ENCODE results near the gene TMBIM4.
A peak's percentile ranks its signal among the peaks of the same experiment; 100 is the strongest.

The TMBIM4 gene

DNA sequence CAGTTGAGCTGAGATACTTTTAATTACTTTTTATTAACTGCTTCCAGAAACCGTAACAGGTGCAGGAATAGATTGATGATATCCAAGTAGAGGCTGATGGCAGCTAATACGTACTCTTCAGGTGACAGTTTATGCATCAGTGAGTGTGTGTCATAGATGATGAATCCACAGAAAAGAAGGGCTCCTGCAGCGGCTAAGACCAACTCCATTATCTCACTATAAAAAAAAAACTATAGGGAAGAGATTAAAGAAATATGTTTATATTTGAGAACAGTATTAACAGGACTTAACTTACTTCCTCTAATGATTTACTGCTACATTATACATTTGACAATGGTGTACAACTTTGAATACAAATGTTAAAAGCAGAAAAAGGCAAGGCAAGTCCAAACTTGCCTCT is 31.9 kb downstream of the TMBIM4 start:
- no peak for DNase-seq

DNA sequence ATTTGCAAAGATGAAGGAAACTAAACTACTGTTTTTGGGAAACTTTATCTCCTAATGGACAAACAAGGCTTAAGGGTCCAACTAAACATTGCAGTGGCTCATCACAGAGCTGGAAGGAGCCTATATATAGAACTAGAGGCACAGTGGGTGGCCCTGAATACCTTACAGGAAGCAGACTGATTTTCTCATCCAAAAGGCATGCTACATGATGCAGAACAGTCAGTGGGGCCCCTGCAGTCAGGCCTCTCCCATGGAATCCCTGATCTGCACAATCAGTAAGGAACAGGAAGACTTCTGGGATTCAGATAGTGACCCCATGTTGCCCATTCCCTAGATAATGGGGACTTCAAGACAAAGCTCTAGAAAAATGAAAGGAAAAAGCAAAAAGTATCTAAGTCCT is 37.4 kb downstream of the TMBIM4 start:
- DNase-seq = no peak

DNA sequence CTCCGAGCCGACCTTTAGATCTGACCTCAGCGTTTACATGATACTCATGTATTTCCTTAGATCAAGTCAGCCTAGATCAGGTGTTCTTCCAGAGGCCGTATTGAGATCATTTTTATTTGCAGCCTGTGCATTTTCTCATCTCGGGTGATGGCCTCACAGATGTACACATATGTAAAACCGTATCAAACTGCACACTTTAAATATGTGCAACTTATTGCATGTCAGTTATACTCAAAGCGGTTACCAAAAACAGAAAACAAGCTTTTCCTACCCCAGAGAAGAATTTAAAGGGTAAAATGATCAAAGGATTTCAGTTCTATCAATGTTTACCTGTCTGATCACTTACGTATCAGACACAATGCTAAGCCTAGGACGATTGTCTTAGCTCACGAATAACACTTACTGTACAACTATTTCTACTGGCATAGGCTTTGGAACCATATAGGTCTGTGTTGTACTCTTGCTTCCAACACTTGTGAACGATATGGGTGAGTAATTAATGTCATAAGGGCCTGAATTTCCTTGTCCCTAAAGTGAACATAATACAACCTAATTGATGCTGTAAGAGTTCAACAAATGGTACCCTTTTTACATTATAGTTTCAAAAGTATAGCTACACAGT is 38.6 kb downstream of the TMBIM4 start:
- no peak for DNase-seq

DNA sequence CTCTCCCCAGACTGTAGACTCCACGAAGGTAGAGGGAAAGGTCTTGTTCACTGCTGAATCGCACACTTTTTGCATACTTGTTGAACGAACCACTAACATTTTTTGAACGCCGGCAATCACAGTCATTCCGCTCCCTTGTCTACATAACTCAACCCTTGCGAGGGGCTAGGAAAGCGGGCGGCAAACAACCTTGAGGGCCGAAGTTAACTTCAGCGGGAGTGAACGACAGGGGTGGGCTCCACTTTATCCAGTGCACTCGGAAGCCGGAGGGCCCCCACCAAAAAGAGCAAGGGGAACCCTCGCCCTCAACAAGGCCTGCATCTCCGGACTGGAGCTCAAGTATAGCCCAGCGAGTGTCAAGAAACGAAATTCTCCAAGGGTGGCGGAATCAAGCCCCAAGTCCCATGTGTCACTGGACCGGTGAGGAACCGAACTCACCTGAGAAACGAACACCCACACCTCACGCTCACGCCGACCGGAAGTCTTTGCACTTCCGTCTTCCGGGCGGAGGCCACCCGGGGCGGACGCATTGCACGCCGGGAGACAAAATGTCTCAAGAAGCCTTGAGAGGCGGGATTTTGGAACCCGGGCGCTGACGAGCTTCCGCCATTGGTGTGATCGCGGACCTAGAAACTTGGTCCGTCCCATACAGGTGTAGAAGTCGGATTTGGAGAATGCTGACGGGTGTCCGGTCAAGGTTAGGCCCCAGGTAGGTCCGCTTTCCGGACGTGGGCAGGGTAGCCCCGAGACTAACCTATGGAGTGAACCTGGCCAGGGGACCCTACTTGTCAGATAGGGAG is 39.3 kb downstream of the TMBIM4 start, which contains the start of gene LLPH:
TSS of gene LLPH (minus strand) at position 484 of the 800 bp plus-strand sequence. CDS start 1,644 bp downstream, outside the sequence.
- DNase-seq = peak; percentile 88

DNA sequence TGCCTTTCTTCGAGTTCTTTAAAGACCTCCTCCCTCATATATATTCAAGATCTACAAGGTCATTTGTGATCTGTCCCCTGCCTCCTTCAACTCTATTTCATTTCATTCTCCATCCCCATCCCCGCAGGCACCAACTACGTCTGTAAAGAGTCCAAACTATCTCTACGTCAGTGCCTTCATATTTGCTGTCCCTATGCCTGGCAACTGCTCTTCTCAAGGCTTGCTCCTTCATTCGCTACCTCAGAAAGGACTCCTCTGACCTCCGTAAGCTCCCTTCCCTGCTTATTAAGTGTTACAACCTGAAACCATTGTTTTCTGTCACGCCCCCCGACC is 39.9 kb downstream of the TMBIM4 start:
- no peak for DNase-seq

DNA sequence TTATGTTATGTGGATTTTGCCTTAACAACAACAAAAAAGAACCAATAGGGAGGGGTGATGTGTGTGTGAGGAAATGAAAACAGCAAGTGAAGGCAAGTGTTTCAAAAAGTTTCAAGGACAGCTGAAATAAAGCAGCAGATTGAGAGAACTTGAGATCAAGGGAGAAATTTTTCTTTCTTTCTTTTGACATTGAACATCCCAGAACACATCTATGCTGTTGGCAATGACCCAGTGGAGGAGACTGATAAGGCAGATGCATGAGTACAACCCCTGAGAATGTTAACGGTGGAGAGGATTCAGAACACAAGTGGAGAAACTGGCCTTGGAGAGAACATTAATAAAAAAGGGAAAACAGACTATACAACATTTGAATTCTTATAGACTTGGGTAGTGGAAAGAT is 42.1 kb downstream of the TMBIM4 start:
- DNase-seq = no peak

DNA sequence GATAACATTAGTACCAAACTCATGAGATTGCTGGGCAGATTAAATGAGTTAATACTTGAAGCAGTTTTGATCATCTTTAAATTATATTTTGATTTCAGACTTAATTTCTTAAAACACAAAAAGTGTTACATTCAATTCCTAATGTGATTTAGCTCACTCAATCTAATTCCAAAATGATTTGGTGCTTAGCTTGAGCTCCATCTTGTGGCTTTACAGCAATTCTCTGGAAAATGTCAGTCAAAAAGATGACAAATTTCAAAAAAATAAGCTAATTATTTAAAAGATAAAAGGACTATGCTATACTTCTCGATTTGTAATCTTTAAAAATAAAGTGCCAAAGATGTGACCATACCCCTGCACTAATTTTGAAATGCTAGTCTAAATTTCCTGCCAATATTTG is 49.3 kb downstream of the TMBIM4 start:
- no peak for DNase-seq

DNA sequence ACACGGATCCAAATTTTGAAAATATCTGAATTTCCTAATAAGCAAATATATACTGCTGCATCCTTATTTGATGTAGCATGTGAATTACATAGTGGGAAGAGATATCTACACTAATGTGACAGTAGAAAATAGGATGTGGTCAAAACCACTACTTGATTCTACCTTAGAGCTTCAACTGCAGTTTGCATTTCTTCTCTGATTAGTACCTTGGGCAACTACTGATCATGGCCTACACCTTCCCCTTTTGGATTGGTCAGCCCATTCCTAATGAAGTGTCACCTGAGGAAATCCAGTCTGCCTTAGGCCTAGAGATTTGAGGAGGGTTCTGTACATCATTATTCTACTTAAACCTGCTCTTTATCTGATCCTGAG is 49.9 kb downstream of the TMBIM4 start:
- no peak for DNase-seq

DNA sequence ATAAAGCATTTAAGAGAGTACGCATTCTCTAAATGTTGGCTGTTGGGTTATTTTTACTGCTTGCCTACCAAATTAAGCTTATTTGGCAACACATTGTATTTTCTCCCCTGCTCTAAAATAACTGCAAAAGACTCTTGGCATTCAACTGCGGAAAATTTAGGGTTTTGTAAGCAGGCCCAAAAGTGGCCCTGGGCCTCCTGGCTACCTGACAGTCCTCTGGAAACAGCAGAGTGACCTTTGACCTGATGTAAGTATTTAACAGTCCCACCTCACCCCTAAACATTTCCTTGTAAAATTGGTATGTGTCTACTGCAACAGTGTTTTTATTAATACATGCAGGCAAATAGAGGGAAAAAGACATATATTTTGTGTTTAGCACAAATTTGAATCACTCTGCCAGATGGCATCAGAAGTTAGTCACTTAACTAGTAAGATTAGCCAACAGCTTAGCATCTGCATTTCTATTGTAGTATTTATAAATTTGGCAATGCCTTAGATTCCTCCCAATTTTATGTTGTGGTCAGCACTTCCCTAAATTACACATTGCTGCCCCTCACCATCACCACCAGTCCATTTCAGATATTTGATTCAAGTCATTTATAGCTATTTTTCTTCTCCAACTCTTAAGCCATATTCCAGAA is 50.4 kb downstream of the TMBIM4 start:
- no peak for DNase-seq

DNA sequence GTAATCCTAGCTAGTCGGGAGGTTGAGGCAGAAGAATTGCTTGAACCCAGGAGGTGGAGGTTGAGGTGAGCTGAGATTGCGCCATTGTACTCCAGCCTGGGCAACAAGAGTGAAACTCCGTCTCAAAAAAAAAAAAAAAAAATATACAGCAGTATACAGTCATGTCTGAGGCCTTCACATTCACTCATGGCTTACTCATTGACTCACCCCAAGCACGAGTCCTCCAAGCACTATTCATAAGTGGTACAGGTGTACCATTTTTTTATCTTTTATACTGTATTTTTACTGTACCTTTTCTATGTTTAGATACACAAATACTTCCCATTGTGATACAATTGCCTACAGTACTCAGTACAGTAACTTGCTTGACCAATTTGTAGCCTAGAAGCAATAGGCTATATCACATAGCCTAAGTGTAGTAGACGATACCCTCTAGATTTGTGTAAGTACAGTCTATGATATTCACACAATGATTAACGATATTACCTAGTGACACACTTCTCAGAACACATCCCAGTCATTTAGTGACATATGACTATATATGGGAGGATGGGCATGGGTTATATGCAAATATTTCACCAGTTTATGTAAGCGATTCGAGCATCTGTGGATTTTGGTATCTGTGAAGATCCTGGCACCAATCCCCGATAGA is 51.4 kb downstream of the TMBIM4 start:
- DNase-seq = no peak

DNA sequence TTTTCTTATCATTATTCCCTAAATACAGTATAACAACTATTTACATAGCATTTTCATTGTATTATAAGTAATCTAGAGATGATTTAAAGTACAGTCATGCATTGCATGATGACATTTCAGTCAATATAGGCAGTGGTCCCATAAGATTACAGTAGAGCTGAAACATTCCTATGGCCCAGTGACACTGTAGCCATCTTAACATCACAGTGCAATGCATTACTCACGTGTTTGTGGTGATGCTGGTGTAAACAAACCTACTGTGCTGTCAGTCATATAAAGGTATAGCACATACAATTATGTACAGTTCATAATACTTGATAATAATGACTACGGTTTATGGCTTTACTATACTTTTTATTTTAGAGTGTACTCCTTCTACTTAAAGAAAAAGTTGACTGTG is 52.6 kb downstream of the TMBIM4 start:
- DNase-seq = no peak

DNA sequence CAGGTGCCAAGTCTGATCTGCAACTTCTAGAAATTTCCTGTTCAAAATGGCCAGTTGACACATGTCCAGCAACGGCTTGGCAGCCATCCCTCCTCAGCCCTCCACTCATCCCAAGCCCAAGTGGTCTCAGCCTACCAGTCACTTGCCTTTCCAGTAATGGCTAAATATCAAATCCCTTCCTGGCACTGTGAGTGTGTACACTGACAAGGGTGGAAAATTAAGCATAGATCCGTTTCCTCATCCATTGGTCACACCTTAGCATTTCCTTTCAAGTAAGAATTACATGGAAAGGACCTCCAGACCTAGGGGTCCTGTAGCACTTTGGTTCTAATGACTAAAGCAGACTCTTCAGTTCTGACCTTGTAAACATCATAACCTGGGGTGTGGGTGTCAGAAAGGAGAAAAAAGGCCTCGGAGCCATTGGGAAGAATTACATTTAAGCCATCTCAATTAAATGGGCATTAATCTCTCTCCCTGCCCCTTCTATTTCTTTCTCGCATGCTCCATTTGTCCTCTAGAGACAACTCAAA is 54.7 kb downstream of the TMBIM4 start:
- no peak for DNase-seq

DNA sequence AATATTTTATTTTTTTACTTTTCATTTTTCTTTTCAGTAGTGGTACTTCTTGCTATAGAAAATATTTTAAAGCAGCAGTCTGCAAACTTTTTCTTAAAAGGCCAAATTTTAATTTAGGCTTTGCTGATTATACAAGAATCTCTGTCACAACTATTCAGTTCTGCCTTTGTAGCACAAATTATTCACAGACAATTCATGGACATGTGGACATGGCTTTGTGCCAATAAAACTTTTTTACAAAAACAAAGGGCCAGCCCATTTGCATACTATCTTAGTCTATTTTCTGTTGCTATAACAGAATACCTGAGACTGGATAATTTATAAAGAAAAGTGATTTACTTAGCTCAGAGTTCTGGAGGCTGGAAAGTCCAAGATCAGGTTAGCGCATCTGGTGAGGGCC is 56.3 kb downstream of the TMBIM4 start:
- DNase-seq = no peak

DNA sequence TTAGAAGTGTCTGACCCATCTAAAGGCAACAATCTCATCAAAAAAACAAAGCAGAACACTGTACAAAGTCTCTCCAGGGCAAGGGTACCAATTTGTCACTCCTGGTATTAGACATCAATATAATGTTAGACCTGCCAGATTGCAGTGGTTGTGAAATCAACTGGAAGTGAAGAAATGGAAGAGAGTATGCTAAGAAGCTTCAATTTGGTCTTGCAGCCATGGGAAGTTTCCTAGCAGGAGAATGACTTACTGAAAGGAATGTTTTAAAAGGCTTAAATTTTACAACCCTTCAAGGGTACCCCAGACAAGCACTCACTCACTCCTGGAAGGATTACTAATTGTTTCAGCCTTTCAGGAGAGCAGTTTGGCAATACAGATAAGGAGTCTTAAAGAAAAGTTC is 58.2 kb downstream of the TMBIM4 start:
- no peak for DNase-seq

DNA sequence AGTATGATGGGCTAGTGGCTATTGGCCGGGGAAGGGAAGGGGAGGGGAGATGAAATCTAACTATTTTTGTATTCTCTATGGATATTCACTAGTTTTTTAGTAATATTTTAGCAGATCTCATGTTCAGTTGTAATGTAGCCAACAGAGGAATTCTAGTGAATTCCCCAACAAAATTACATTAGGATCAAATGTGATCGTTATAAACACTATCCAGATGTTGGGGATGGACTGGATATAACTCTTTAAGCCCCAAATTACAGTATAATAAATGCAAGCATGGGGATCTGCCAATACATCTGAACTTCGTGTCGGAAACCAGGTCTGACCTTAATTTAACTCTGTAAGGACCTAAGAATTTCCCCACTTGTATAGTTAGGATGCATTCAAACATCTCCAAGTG is 60.7 kb downstream of the TMBIM4 start:
- no peak for DNase-seq

DNA sequence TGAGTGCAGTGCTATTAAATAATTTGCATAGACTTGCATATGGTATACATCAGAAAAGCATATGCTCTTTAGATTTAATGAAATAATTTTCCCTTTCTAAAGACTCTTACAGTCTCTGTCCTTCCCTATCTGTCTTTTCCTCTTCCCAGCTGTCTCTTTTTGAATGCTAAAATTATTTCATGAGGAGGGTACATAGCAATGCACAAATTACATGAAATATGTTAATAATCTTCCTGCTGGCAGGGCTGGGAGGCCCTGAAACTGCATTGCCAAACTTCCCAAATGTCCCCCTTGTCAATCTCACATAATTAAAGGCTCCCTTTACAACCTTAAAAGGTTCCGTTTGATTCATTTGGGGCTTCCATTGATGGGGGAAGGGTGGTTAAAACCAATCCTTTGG is 61.4 kb downstream of the TMBIM4 start:
- DNase-seq = no peak

DNA sequence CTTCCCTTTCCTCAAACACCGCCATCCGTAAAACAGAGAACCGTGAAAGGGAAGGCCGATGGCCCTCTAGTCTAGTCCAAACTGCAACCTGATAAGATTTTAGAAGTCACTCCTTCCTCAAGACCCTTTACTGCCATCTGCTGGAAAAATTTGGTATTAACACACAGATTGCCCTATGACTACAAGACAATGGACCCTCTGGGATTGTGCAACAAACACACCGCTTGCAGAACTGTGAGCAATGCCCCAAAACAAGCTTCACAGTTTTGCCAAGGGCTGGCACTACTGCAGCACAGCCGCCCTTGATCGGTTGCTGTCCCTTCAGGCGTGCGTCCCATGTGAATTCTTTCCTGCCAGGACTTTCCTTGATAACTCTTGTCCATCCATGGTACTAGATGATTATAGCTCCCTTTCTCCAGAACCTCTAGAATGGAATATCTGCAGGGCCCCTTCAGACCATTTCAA is 62.3 kb downstream of the TMBIM4 start:
- peak; percentile 29 for DNase-seq

DNA sequence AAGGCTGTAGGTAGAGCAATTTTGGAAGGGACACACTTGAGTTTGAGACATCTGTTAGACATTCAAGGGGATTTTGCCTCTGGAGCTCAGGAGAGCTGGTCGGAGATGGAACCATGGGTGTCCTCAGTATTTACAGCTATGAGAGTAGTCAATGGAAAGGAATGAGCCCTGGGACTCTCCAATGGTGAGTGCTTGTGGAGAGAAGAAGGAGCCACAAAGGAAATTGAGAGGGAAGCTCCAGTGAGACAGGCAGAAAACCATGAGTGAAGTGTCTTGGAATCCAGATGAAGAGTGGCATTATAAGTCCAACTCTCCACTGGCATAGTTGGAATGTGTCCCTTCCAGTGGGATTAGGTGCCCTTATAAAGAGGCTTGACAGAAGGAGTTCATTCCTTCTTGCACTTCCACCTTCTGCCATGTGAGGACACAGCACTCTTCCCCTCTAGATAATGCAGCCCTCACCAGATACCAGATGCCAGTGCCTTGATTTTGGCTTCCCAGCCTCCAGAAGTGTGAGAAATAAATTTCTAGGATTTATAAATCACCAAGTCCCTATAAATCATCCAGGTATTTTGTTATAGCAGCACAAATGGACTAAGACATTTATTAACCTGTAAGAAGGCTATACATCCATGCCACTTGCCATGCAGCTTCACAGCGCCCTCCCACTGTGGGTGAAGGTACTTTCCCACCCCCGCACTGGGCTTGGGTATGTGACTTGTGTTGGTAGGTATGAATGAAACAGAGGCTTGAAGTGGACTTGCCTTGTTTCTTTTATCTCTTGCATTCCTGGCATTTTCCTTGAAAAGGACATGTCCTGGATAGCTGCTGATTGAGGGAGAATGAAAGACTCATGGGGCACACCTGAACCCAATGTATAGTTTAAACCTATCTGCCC is 66.5 kb downstream of the TMBIM4 start:
- DNase-seq = no peak

DNA sequence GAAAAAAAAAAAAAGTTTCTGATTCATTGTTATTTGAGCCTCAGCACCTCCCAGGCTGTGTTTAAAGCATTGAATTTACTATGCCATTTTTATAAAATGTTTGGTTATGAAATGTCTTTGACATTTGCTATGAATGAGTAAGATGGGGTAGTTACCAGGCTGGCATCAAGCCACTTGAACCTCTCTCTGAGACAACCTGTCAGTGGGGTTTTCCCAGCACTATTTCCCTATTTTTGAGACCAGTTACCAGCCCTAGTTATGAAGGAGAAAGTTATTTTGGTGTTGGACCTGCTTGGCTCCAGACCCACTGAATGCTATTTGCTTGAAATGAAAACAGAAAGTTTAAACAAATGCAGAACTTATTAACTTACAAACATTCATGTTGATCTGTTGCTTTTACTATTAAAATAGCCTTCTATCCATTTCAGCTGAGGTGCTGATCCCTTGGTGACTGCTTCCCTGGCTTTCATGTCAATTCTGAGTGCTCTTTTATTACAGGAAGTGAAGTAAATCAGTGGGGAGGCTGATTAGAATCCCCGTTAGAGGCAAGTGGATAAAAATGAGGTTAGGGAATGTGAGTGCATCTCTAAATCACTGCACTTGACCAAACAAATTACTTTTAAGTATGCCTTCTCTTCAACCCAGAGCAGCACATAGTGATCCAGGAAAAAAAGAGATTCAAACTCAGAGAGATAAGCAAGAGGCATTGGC is 77.1 kb downstream of the TMBIM4 start:
- no peak for DNase-seq

DNA sequence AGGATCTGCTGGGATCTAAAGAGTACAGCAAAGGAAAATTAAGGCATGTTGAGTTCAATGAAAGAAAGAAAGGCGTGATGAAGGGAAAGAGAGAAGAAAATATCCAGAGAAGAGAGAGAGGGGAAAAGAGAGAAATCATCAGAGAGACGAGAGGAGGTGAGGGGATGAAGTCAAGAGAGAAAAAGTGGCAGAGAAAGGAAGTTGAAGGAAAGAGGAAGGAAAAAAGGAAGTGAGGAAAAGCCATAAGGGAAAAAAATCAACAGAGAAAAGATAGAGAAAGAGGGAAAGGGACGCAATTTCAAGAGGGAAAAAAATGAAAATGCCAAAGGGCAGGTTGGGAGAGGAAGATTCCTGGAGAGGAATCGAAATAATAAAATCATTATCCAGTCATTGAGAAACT is 79.6 kb downstream of the TMBIM4 start:
- no peak for DNase-seq

DNA sequence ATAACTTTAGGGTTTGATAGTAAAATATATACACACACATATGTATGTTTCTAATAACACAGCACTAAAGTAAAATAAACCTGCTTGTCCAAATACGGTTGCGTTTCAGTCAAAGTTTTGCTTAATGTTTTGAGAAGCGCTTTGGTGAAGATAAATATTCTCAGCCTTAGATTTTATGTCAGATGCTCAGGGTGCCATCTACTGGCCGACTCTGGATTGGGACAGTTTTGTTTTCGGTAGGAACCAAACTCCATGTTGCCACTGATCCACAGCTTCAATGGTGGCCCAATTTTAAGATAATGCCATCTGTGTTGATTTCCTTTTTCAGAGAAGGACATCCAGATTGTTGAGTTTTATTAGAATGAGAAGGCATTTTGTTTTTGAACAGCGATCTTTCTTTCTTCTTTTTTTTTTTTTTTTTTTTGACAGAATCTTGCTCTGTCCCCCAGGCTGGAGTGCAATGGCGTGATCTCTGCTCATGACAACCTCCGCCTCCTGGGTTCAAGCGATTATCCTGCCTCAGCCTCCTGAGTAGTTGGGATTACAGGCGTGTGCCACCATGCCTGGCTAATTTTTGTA is 82.3 kb downstream of the TMBIM4 start:
- peak; percentile 9 for DNase-seq

All from CD4-positive, alpha-beta T cell treated with Interferon gamma for 1 hour (primary cell).